Retinal pigment epithelial cell (primary cell): ENCODE measurements around the gene PIM2.

Experiments used
- DNase-seq: peaks from one replicate; pipeline ENCODE4 v3.0.0-alpha.2; 2010; ENCODE audit warnings: low read depth
- H3K4me3 ChIP-seq: 2 replicates; pipeline ENCODE4 v1.5.1; 2011; ENCODE audit warnings: mild to moderate bottlenecking, low read length, control low read depth, moderate library complexity
- TF ChIP-seq, protein P1 (sequence below): conservative IDR thresholded peaks from 2 replicates; pipeline ENCODE4 v1.5.1; 2011; ENCODE audit warnings: low read depth, low read length, control low read depth, inconsistent platforms

Gene PIM2

DNA sequence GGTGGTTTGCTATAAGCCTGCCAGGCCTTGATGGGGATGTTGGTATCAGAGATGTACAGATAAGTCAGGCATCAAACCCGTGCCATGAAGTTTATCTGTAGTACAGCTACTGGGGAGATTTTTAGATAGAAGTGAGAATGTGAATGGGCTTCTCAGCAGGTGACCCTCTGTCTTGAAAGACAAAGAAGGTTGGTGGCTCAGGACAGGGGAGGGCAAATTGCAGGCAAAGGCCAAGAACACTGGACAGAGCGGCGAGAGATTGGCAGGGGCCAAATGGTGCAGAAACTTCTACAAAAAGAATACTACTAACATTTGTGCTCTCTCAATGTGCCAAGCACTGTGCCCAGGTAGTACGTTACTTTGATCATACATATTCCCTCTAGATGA is 1.9 kb upstream of the PIM2 start:
- no peak overlapping the region for H3K4me3 ChIP-seq
- TF ChIP-seq, protein P1, sequence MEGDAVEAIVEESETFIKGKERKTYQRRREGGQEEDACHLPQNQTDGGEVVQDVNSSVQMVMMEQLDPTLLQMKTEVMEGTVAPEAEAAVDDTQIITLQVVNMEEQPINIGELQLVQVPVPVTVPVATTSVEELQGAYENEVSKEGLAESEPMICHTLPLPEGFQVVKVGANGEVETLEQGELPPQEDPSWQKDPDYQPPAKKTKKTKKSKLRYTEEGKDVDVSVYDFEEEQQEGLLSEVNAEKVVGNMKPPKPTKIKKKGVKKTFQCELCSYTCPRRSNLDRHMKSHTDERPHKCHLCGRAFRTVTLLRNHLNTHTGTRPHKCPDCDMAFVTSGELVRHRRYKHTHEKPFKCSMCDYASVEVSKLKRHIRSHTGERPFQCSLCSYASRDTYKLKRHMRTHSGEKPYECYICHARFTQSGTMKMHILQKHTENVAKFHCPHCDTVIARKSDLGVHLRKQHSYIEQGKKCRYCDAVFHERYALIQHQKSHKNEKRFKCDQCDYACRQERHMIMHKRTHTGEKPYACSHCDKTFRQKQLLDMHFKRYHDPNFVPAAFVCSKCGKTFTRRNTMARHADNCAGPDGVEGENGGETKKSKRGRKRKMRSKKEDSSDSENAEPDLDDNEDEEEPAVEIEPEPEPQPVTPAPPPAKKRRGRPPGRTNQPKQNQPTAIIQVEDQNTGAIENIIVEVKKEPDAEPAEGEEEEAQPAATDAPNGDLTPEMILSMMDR: no peak
- no peak for DNase-seq

DNA sequence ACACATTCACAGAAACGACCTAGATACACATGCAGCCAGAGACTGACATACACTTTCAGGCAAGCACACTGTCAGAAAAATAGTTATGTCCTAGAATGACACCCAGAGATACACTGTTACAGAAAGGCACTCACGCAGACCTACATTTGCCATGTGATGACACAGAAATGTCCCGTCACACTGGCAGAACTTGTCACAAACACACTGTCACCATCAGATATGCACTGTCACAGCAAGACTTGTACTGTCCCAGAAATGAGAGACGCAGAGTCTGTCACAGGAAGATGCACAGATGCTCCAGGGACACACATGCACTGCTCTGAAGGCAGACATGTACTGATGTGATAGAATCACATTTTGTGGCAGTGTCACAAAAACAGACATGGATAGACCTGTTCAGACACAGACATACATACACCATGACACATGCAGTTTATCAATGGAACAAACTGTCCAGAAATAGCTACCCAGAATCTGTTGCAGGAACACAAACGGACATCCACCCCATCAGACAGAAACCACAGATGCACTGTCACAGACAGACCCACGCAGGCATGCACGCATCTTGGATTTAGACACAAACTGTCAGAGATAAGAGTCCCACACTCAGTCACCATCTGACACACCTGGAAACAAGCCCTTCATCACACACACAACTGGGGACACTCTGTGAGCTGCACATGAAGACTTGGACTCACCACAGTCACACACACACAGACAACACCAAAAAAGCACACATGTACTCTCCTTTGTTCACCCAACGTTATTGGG is 1.3 kb upstream of the PIM2 start:
- TF ChIP-seq, protein P1: no peak
- DNase-seq: no peak
- H3K4me3 ChIP-seq: no peak overlapping the region

DNA sequence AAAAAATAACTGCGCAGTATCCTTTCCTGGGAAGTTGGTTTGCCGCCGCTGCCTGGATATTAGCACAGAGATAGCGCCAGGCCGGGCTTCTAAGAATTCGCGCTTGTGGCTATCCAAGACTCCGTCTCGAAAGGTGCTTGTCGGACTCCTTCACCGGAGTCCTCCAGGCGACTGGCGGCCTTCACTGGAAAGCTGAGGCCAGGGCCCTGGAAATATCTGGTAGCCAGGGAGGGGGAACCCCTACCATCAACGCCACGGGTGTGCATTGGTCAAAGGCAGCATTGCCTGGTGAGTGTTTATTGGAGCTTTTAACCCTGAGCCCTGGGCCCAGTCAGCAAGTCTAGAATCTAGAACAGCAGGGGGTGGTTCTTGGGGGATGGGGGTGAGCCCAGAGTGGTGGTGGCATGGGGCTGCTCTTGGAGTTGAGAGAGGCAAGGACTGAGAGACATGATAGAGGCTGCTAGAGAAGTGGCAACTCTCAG is 577 bp upstream of the PIM2 start:
- no peak for DNase-seq
- TF ChIP-seq, protein P1: no peak
- H3K4me3 ChIP-seq: peak overlapping the region; percentile 39

DNA sequence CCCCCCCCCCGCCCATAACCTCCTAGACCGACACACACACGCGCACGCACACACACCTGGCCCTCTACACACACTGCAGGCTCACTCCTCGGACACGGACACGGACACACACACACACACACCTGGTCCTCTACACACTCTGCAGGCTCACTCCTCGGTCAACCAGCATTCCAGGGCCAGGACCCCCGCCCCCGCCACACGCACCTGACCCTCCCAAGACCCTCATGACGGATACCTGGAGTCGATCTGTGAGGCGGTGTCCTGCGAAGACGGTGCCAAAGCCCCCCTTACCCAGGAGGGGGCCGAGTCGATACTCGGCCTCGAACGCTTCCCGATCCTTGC is 552 bp downstream of the PIM2 start:
- H3K4me3 ChIP-seq: peak overlapping the region; percentile 61
- no peak for DNase-seq
- TF ChIP-seq, protein P1: no peak

DNA sequence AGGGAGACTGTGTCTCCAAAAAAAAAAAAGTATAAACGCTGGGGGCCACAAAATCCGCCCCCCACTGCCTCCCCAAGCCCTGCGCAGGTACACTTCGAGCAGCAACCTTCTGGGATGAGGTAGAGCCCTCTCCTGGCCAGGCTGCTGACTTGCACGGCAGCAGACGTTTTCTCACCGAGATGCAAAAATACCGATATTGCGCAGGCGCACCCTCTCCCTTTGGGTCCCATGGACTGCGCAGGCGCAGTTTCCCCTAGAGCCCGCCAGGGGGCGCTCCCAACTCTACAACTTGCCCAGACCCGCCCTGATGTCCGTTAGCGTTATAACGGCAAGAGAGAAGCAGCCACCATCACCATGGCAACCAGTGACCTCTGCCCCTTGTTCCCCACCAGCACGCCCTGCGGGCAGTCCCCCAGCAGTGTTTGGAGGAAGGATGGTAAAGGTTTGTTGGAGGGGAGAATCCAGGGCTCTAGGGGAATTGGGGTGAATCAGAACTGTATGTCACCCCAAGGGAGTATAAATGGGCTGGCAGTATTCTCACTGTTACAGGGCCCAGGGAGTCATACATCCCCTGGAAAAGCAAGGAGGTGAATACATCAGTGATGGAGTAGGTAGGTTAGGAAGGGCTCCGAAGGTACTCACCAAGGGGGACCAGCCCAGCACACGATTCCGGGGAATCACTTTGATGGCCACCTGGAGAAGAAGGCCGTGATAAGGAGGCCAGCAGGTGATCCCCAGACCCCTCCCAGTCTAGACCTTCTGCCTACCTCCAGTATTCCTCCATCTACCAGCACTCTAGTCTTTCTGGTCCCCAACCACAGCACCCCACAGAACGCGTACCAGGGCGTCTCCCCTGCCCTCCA is 1.5 kb downstream of the PIM2 start:
- peak; percentile 48 for DNase-seq
- TF ChIP-seq, protein P1: peak; percentile 89
- peak overlapping the region; percentile 61 for H3K4me3 ChIP-seq

DNA sequence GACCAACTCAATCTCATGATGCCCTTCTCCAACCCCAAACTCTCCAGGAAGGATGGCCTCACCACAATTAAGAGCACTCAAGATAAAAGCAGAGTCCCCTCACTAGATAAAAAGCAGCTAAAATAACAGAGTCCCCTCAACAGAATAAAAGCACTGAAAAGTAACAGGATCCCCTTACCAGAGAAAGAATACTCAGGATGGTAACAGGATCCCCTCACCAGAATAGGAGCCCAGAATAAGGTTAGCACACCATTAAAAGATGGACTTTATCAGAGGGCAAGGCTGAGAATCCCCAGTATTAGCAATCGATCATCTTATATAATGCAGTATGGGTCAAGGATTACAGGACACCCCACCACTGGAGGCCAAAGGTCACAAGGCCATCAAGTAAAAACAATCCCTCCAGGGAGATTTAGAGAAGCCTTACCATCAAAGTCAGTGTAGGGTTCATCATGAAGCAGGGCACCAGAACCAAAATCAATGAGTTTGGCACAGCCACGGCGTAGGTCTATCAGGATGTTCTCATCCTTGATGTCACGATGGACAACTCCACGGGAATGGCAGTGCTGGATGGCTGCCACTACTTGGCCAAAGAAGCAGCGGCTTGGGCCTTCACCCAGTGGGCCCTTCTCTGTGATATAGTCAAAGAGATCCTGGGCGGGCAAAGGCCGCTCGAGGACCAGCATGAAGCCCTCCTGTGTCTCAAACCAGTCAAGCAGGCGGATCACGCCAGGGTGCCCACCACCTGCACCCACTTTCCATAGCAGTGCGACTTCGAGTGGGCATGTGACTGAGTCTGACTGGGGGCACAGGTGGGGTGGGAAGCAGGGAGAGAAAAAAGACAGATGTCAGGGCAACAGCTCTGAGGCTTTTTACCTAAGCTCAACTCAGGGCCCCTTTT is 4.0 kb downstream of the PIM2 start:
- TF ChIP-seq, protein P1: no peak
- no peak overlapping the region for H3K4me3 ChIP-seq

More for the DNA sequence above, 4.0 kb downstream of the PIM2 start:
- no peak for DNase-seq
